GM19455 (cell line): ENCODE results near the gene NENF.
A peak's percentile ranks its signal among the peaks of the same experiment; 100 is the strongest.

ENCODE experiments used
- ATAC-seq: cut with Tn5 transposase; IDR thresholded peaks from one replicate; pipeline ENCODE4 v1.9.1; 2021; ENCODE audit not compliant: unreplicated experiment

NENF gene

DNA sequence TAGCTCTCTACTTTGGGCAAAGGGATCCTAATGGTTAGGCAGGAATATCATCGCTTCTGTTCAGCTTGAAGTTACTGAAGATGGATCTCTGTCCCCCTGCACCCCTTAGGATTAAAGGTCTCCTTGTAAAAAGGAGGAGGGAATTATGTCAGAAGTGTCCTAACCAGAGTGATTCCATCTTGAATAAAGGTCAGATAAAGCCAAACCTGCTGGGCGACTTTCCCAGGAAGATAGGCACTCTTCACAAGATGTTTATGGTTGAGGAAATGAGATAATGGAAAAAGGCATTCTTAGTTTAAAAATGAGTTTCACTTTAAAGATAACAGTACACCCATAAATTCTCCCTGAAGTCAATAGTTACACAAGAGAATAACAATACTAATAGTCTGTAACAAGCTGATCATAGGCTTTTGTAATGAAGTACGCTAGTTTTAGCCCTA lies 1.7 kb upstream of the NENF start:
- ATAC-seq: no peak

DNA sequence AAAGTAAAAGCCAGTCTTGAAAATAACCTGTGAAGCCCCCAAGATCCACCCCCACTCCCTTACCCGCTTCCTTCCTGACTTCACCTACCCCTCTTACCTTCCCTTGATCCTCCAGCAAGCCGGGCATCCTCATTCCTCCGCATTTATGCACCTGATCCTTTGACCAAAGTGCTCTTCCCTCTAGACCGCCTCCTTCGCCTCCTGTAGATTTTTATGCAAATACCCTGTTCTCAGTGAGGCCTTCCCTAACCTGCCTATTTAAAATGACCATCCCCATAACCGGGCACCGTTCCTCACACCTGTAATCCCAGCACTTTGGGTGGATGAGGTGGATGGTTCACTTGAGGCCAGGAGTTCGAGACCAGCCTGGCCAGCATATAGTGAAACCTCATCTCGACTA lies 1.1 kb upstream of the NENF start:
- ATAC-seq: no peak

- ATAC-seq: no peak
These were observed 454 bp upstream of the NENF start for GRCh38 chr1:212432272-212432660.

DNA sequence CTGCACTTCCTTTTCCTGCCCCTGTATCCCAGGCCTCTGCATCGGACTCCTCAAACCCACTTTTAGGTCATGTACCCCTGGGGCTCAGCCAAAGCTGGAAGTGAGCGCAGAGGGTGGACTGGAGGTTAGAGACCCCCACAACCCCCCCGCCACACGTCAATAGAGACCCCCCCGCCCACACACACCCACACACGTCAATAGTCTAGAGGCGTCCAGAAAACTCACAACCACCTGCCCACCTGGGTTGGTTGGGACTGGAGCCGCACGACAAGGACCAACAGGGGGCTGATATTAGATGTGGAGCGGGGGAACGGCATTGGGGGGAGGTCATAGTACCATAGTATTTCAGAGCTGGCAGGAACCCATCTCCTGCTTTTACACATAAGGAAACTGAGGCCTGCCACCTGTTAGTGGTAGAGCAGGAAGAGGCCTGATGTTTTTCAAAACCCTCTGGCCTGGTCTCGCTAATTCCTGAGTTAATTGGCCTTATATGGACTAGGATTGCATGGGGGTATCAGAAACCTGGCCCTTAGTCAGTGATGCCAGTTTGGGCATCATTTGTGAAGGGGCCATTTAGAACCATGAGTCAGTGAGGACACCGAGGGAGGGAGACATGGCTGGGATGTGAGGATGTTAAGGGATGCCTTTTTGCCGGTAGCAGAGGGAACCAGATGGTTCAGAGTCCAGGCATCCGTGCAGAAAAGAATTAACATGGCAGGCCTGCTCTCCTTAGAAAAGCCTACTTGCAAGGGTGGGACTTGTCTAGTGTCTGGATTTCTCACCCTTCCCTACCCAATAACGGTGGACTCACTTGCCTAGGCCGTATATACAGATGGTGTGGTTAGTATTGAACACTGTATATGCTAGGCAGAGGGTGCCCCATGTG lies 1.1 kb downstream of the NENF start:
- no peak for ATAC-seq

- ATAC-seq: no peak
These were observed 2.3 kb downstream of the NENF start for GRCh38 chr1:212434992-212435391.

- ATAC-seq: no peak
These were observed 4.6 kb downstream of the NENF start for GRCh38 chr1:212437179-212437798.

- no peak for ATAC-seq
These were observed 6.1 kb downstream of the NENF start for GRCh38 chr1:212438831-212439237.

- ATAC-seq: no peak
These were observed 7.7 kb downstream of the NENF start for GRCh38 chr1:212440419-212440818.

- no peak for ATAC-seq
These were observed 9.7 kb downstream of the NENF start for GRCh38 chr1:212442408-212442807.

GRCh38 chr1:212446333-212446732 lies 13.6 kb downstream of the NENF start:
- no peak for ATAC-seq

- ATAC-seq: no peak
These were observed 14.8 kb downstream of the NENF start for GRCh38 chr1:212447478-212447877.

- no peak for ATAC-seq
These were observed 17.7 kb downstream of the NENF start for GRCh38 chr1:212450331-212450881.

DNA sequence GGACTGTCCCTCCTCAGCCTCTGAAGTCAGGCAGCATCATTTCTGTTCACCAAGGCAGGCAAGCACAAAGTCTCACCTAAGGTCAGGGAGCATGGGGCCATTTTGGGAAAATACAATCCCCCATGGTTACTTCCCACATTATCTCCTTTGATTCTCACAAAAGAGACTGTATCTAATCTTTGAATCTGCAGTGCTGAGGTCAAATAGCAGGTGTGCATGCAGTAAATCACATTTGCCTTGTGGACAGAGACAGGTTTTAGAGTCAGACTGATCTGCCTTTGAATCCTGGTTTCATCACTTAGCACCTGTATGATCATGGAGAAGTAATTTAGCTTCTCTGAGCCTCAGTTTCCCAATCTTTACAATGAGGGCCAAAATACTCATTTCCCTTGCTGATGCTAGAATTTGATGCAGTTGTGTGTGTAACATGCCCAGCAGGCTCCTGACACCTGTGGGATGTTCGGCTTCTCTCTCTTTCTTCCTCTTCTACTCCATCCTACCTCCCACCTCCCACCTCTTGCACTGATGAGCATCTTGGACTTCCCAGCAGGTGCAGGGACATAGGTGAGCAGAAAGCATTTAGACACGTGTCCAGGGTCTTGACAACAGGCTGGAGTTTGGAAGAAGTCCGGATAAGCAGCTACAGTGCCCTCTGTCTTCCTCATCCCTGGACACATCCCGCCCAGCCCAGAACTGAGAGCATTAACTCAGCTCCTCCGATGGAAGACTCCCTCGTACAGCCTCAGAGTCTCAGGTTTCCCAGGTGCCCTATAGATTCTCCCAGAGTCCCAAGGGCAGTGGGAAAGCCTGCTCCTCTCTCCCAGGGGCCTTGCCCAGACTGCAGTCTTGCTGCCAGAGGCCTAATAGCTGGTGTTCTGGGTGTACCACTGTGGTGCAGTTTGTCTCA lies 18.9 kb downstream of the NENF start:
- no peak for ATAC-seq

- ATAC-seq: no peak
These were observed 19.8 kb downstream of the NENF start for GRCh38 chr1:212452323-212453155.

GRCh38 chr1:212453156-212453857 lies 20.6 kb downstream of the NENF start:
- ATAC-seq: no peak

GRCh38 chr1:212454741-212455140 lies 22.0 kb downstream of the NENF start:
- ATAC-seq: no peak

DNA sequence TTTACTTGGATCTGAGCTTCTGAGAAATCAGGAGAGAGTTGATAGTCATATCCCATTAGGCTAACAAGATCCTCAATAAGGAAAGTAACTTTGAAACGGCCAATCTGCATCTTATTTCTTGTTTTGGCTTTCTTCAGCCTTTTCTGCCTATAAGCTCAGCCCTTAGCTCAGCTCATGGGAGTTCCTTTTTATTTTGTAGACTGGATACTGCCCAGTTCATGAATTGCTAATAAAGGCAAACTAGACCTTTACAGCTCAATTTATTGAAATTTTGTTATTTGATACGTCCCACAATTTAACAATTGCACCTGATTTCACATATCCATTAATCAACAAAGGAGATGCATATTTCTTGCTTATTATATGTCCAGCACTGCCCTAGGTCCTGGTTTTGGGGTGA lies 22.7 kb downstream of the NENF start:
- no peak for ATAC-seq

GRCh38 chr1:212455803-212456528 lies 23.2 kb downstream of the NENF start:
- peak; percentile 80 for ATAC-seq

DNA sequence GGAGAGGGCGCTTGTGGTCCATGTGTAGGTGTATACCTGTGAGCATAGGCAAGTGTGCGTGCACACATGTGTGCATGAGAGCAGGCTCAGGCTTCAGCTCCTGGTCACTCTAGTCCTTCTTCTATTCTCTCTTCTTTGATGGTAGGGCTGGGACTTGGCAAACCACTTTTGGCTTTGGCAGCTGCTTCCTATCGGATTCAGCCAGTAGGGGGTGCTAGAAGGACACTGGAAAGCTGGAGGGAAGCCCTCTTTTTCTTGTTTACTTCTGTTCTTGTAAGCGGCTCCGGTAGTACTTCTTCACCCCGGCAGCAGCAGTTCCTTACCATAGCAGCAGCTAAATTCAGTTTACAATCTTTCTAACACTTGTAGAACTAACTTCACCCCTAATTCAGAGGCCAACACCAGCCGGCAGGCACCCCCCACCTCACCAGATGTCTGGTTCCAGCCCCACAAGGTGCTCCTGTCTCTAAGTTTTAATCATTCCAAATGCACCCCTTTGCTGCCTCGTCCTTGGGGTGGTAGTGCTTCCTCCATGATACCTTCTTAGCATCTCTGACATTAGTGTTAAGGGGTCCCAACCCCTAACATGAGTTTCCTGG lies 25.1 kb downstream of the NENF start:
- no peak for ATAC-seq
